Measurements from ENCODE around the gene CFLAR. TPM values are rescaled to one million over a fixed set of nuclear protein-coding genes. Genes with fewer than 3 reads are reported as not detected.

CFLAR gene
- total and polyA plus RNA-seq, 2 of the 13 experiments (the other 11 are each of a cell fraction or from before 2014, with no cell fraction given): 43.8 to 92.1 TPM

GRCh38 chr2:201204655-201205514, 88.9 kb downstream of the CFLAR start (continued):
- peak; percentile 40; the same call in 1 of the 2 replicates for TF ChIP-seq ZNF124 (CRISPR knock-in tag; IDR thresholded peaks at IDR 0.05)
- TF ChIP-seq POLR2G (IDR thresholded peaks at IDR 0.05; ENCODE audit: low read depth, low read length): peak; percentile 97
- TF ChIP-seq ZNF296 (CRISPR knock-in tag; conservative IDR thresholded peaks at IDR 0.05): no peak
- TF ChIP-seq KDM5A (IDR thresholded peaks at IDR 0.05; ENCODE audit: borderline replicate concordance, low read length): peak; percentile 38; the same call in 1 of the 2 replicates
- TF ChIP-seq SUZ12 (IDR thresholded peaks at IDR 0.05; ENCODE audit: low read depth, low read length): no peak
- TF ChIP-seq NAIF1 (CRISPR knock-in tag; IDR thresholded peaks at IDR 0.05; ENCODE audit: borderline replicate concordance): peak; percentile 91
- TF ChIP-seq ZNF280D (CRISPR knock-in tag; IDR thresholded peaks at IDR 0.05): peak; percentile 90
- TF ChIP-seq ZBTB1 (CRISPR knock-in tag; IDR thresholded peaks at IDR 0.05; ENCODE audit: borderline replicate concordance): no peak
- no peak for TF ChIP-seq ZC3H4 (CRISPR knock-in tag; IDR thresholded peaks at IDR 0.05; ENCODE audit: borderline replicate concordance)
- no peak for TF ChIP-seq ZNF234 (CRISPR knock-in tag; conservative IDR thresholded peaks at IDR 0.05)
- no peak for TF ChIP-seq ZNF343 (CRISPR knock-in tag; IDR thresholded peaks at IDR 0.05)
- no peak for TF ChIP-seq MXD1 (CRISPR knock-in tag; IDR thresholded peaks at IDR 0.05)
- peak; percentile 15; the same call in 1 of the 2 replicates for TF ChIP-seq ZNF264 (CRISPR knock-in tag; IDR thresholded peaks at IDR 0.05)
- no peak for TF ChIP-seq ZNF180 (CRISPR knock-in tag; IDR thresholded peaks at IDR 0.05; ENCODE audit: borderline replicate concordance, low read depth)
- no peak for TF ChIP-seq ZNF12 (CRISPR knock-in tag; IDR thresholded peaks at IDR 0.05)
- TF ChIP-seq NFYB (CRISPR knock-in tag; IDR thresholded peaks at IDR 0.05): no peak; the same call in 1 of the 2 replicates
- TF ChIP-seq ZNF772 (CRISPR knock-in tag; IDR thresholded peaks at IDR 0.05): peak; percentile 83; the same call in 1 of the 2 replicates
- no peak for TF ChIP-seq SNRNP70 (IDR thresholded peaks at IDR 0.05; ENCODE audit: low read depth, low read length)
- no peak for TF ChIP-seq ZNF619 (CRISPR knock-in tag; IDR thresholded peaks at IDR 0.05)
- TF ChIP-seq HNF4A (CRISPR knock-in tag; IDR thresholded peaks at IDR 0.05): peak; percentile 85
- TF ChIP-seq ATF2 (CRISPR knock-in tag; IDR thresholded peaks at IDR 0.05): peak; percentile 27
- TF ChIP-seq MAFF (IDR thresholded peaks at IDR 0.05; ENCODE audit: low read depth, low read length): peak; percentile 45; the same call in 1 of the 2 replicates
- no peak; the same call in 1 of the 2 replicates for TF ChIP-seq SMYD3 (CRISPR knock-in tag; IDR thresholded peaks at IDR 0.05)
- TF ChIP-seq ZNF251 (CRISPR knock-in tag; IDR thresholded peaks at IDR 0.05): no peak
- TF ChIP-seq ZNF784 (CRISPR knock-in tag; IDR thresholded peaks at IDR 0.05; ENCODE audit: borderline replicate concordance): no peak
